Suppressor macrophage (primary cell): ENCODE results near the gene DDC.
"Not testable (repeated sequence)": the region's sequence is repeated elsewhere in the genome, so short reads cannot be mapped to it uniquely, and the experiment has no call there.

ENCODE experiments used
- DNase-seq, 4 experiments: peaks; one replicate each; pipeline ENCODE4 v3.0.0-alpha.2; 2020 to 2022

Gene DDC

GRCh38 chr7:50588937-50589336 lies 23.7 kb upstream of the DDC start:
- DNase-seq: no peak

DNA sequence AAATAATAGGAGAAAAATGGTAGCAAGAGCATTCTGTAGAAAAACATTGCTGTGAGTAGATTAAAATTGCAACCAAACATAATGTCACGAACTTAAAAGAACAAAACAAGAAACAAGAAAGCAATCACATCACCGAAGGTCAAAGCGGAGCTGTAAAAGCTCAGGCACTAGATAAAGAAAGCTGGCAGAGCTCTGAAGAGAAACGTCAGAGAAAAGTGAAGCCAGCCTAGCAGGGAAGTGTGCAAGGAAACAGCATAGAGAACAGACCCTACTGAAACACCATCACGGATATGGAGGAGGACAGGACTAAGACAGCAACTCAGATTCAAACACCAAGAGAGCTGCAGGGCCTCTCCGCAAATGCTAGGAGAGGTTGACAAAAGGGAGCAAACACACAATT lies 22.5 kb upstream of the DDC start:
- no peak for DNase-seq

DNA sequence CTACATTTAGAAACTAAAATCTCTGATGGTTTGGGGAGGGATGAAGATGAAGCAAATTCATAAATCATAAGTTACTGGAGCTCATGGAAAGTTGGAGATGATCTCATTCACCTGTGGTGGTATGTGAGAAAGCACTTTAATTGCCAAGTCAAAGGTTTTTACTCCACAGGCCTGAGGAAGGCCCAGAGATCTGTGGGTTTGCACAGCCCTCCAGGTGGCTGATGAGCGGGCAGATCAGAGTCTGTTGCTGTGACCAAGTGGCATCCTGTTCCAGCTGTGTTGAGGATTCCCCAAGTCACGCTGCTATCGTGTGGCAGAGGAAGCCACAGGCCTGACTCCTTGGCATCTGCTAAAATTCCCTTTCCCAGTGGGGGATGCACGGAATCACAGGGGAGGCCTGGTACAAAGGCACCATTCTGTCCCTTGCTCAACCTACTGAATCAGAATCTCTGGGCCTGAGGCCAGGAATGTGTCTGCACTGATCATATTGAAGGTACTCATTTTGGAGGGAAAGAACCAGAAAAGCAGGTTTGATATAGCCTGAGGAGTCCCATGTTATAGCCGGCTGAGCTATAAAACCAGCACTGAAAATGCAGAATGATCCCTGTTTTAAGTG lies 19.7 kb upstream of the DDC start:
- no peak for DNase-seq

- DNase-seq: no peak
These were observed 19.2 kb upstream of the DDC start for GRCh38 chr7:50584386-50584785.

DNA sequence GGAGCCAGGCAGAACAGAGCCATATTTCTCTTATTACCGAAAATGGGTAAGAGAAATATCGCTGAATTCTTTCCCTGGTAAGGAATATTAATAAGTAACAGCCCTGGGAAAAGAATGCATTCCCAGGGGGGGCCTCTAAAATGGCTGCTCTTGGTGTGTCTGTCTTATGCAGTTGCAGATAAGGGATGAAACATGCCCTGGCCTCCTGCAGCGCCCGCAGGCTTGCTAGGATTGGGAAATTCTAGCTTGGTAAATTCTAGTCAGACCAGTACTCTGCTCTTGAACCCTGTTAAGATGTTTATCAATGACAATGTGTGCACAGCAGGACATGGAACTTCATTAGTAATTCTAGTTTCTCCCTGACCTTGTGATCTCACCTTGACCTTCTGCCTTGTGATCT lies 18.1 kb upstream of the DDC start:
- DNase-seq: not testable (repeated sequence)

DNA sequence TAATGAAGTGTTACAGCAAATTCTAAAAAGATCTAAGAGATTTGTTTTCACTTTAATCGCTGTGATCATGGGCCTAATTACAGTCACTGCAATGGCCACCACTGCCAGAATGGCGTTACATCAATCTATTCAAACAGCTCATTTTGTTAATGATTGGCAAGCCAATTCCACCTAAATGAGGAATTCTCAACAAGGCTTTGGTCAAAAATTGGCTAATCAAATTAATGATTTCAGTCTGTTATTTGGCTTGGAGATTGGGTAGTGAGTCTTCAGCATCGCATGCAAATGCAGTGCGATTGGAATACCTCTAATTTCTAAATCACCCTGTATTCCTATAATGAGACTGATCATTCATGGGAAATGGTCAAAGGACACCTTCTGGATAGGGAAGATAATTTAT lies 17.1 kb upstream of the DDC start:
- DNase-seq: not testable (repeated sequence)

- not testable (repeated sequence) for DNase-seq
These were observed 15.5 kb upstream of the DDC start for GRCh38 chr7:50580666-50581065.

GRCh38 chr7:50580057-50580456 lies 14.9 kb upstream of the DDC start:
- no peak for DNase-seq

GRCh38 chr7:50578105-50578504 lies 12.9 kb upstream of the DDC start:
- DNase-seq: not testable (repeated sequence)

DNA sequence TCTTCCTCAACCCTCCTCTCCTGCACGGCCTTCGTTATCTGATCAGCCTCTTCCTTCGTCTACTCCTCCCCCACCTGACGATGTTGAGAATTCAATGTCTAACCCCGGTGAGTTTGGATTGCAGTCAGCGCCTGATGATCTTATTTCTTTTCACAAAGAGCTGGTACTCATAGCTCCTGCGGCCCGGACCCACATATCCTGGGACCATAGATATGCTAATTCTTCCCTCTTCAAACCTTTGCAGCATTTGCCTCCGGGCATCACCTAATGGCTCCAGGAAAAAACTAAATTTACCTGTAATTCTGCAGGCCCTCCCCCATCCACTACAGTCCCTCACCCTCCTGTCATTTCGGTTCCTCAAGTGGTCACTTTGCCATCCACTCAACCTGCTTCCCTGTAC lies 12.4 kb upstream of the DDC start:
- DNase-seq: no peak

GRCh38 chr7:50576388-50576787 lies 11.2 kb upstream of the DDC start:
- not testable (repeated sequence) for DNase-seq

DNA sequence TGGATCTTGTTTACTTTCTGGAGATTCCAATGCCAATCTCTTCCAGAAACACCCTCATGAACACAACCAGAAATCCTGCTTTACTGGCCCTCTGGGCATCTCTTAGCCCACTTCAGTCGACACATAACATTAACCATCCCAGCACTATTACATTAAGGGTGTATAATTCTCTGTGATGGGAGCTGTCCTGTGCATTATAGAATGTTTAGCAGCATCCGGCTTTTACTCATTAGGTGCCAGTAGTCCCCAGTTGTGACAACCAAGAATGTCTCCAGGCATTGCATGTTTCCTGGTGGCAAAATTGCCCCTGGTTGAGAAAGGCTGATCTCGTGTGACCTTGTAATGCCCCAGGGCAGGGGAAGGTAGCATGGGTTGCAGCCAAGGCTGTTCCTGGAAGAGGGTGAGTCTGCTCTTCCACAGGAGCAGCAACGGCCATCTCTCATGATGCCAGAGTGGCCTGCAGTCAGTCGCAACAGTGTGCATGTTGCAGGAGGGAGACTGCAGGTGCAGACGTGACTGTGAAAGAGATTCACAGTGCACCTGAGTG lies 2.6 kb upstream of the DDC start:
- no peak for DNase-seq

DNA sequence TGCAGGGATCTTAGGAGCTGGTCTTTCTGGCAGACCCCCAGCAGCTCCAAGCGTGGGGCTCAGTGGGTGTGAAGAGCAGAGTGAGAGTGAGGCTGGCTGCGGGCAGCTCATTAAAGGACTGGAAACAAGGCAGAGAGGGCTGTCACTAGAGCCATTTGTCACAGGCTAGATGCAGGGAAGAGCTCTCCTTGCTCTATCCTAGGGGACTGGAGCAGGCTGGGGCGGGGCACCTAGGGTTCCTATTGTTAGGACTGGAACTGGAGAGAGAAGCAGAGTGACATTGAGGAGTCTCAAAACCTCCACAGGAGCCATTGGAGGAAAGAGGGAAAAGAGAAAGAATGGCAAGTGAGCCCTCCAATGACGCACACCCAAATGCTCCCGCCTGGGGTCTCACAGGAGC lies 772 bp upstream of the DDC start:
- DNase-seq: no peak

DNA sequence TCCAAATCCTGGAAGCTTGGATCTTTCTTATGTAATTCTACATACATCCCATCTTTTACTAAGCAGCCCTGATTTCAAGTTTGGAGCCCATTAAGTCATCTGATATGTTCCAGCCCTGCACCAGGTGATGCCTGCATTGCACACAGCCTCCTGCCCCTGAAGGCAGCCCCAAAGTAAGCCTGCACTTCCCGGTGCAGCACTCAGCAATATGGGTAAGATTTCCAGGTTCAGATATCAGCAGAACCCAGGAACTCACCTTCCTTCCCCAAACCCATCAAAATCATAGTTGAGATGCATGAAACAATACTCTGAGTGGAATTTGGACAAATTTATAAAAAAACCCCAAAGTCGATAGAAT lies 333 bp upstream of the DDC start:
- DNase-seq: no peak

DNA sequence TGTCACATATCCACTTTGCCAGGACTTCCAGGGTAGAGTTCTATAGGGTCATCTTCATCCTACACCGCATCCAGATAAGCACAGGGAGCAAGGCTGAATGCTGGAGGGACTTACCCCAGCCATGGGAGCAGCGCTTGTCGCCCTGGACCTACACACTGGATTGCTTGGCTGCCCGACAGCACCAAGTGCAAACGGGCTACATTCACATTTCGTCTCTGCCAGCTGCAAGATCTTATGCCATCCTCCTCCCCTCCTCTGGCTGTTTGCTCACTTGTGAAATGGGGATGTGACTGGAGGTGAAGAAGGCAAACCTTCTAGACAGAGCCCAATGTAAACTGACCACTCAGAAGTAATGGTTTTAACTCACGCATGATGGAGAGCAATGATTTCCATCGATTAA lies 1.0 kb downstream of the DDC start:
- DNase-seq: no peak

DNA sequence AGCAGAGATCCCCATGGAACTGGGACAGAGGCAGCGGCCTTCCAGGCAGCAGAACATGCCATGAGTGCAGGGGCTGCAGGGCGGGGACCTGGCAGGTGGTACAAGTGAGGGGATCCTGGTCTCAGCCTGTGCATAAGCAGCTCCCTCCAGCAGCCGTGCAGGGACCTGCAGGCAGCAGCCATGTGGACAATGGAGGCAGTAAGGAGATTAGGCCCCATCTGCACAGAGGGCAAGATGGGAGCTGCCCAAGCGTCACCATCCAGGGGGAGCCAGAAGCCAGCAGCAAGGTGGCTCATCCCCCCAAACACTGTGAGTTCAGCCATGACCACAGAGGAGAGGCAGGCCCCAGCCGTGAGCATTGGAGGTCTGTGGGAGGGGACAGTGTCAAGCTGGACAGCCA lies 3.1 kb downstream of the DDC start:
- no peak for DNase-seq

GRCh38 chr7:50560865-50561351 lies 4.3 kb downstream of the DDC start:
- DNase-seq: no peak

- no peak for DNase-seq
These were observed 5.3 kb downstream of the DDC start for GRCh38 chr7:50559881-50560280.

DNA sequence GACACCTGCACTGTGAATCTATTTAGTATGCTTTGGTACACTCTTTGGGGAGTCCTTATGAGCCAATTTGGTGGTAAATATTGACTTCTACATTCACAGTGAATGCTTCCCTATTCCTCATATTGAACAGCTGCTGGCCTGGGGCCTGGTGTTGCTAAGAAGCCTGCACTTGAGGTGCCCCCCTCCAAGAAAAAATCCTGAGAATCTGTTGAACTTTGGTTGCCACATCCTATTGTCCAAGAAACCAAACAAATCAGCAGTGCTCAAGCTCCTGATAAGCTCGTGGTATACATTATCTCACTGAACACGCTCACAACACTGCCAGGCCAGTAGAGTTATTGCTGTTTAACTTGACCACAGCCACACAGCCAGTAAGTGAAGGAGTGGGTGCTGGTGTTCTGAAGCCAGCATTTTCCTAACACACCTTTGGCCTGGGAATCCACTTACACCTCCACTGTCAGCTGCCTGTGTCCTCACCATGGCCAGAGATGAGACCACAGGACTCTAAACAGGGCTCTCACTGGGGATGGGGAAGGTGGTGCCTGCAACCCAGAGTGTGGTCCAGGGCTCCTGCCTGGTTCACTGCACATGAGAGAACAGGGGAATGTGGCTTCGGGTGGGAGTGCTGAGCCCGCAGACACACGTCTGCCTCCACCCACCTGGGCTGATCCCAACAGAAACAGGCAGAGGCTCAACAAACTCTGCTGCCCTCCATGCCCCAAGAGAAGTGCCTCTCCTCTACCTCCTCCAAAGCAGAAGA lies 6.7 kb downstream of the DDC start:
- no peak for DNase-seq

GRCh38 chr7:50557099-50557498 lies 8.1 kb downstream of the DDC start:
- no peak for DNase-seq

- DNase-seq: no peak
These were observed 8.8 kb downstream of the DDC start for GRCh38 chr7:50556247-50556991.

DNA sequence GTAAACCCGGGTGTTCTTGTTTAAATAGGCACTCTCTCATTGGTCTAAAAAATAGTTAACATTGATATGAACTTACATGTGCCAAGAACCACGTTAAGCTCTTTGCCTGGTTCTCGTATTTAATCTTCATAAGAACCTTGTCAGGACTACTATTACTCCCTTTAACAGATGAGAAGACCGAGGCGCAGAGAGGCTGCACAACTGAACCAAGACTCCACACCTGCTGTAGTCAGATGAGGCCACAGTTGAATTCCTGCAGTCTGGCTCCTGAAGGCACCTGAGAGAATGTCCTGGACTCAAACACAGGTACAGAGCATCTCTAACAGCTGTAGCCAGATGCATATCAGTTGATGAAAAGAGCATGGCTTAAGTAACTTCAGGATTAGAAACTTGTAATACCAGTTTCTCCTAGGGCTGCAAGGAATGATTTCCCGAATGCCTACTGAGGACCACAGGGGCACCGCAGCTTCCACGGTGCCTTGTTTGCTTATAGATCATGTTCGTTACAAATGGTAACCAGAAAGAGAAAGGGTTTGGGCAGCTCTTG lies 9.5 kb downstream of the DDC start:
- DNase-seq: no peak
